HepG2 (cell line): Measurements from ENCODE around the gene TUBG2. TPM values are rescaled to one million over a fixed set of nuclear protein-coding genes. Genes with fewer than 3 reads are reported as not detected.

Experiments
- ATAC-seq: fragments of 200-7000 bp; cut with Tn5 transposase; 3 replicates; pipeline ENCODE4 v1.9.1; 2020; ENCODE audit warnings: mild to moderate bottlenecking, moderate library complexity
- BruUV-seq: library from RNA; stranded (reverse); fragments of 400-500 nt; replicated peaks from 2 replicates; lab custom pipeline; 2021; lab: Mats Ljungman, UMichigan
- CTCF ChIA-PET: fragments of 300-600 bp; formaldehyde crosslinking; extraction: SDS; loops from one replicate; lab custom pipeline; 2021; ENCODE audit warnings: low total read pairs, inconsistent platforms, low intra/inter-chr PET ratio; lab: Yijun Ruan, JAX
- POLR2A ChIA-PET: fragments of 350-600 bp; sonication (Branson Sonifier 250); formaldehyde crosslinking; loops from one replicate; lab custom pipeline; 2020; ENCODE audit warnings: antibody characterized with exemption, inconsistent platforms; lab: Yijun Ruan, JAX
- DNase-seq: peaks from one replicate; pipeline ENCODE4 v3.0.0-alpha.2; 2015; ENCODE audit warnings: low spot score
- FAIRE-seq: peaks from 3 replicates; lab custom pipeline; 2011; peaks lifted over from hg19 to GRCh38; lab: Jason Lieb, UNC
- H2AFZ ChIP-seq: one replicate; pipeline ENCODE4 v1.6.1; 2011; ENCODE audit warnings: low read length, inconsistent platforms
- H3K27ac ChIP-seq: fragments of 300-600 bp; 3 replicates; pipeline ENCODE4 v1.8.0; 2011; ENCODE audit warnings: mixed run types, mild to moderate bottlenecking, mixed read lengths, low read length, inconsistent platforms; ENCODE audit not compliant: insufficient read depth; ENCODE audit errors: extremely low read length
- H3K27me3 ChIP-seq, 2 experiments: fragments of 200-600 bp in 1 of 2; 2 replicates in 1 of 2; 3 replicates in 1 of 2; pipeline versions ENCODE4 v1.6.0 to v1.8.0; 2011; ENCODE audit warnings: low read length in 2 of 2, mild to moderate bottlenecking in 2 of 2, moderate library complexity in 2 of 2, inconsistent platforms in 1 of 2; ENCODE audit not compliant: insufficient read depth in 2 of 2, control insufficient read depth in 1 of 2
- H3K36me3 ChIP-seq, 2 experiments: fragments of 200-600 bp in 1 of 2; replicated peaks in 1 of 2; 2 replicates in 1 of 2; 3 replicates in 1 of 2; pipeline versions ENCODE4 v1.5.1 to v1.8.0; 2011; ENCODE audit warnings: low read length in 2 of 2, inconsistent platforms in 1 of 2; ENCODE audit not compliant: insufficient read depth in 2 of 2, control insufficient read depth in 1 of 2
- H3K4me1 ChIP-seq: 2 replicates; pipeline ENCODE4 v1.5.1; 2012; ENCODE audit warnings: low read length, inconsistent platforms; ENCODE audit not compliant: insufficient read depth
- H3K4me2 ChIP-seq: 2 replicates; pipeline ENCODE4 v1.6.0; 2011; ENCODE audit warnings: low read depth, low read length, inconsistent platforms
- H3K4me3 ChIP-seq, 3 experiments: fragments of 200-600 bp in 1 of 3; sonication (generic), shearing (Covaris generic) in 1 of 3; replicated peaks in 1 of 3; 2 replicates each; pipeline ENCODE4 v1.5.1; 2011 to 2016; ENCODE audit warnings: low read length in 3 of 3, inconsistent platforms in 2 of 3, low read depth in 2 of 3, mild to moderate bottlenecking in 2 of 3, control low read depth in 1 of 3, mixed read lengths in 1 of 3; ENCODE audit not compliant: insufficient read depth in 1 of 3
- H3K79me2 ChIP-seq: one replicate; pipeline ENCODE4 v1.6.1; 2011; ENCODE audit warnings: low read length, inconsistent platforms; ENCODE audit not compliant: insufficient read depth
- H3K9ac ChIP-seq: 2 replicates; pipeline ENCODE4 v1.6.0; 2011; ENCODE audit warnings: mild to moderate bottlenecking, low read depth, low read length, inconsistent platforms; ENCODE audit not compliant: insufficient read depth
- H3K9me3 ChIP-seq: 2 replicates; pipeline ENCODE4 v1.5.1; 2012; ENCODE audit warnings: mild to moderate bottlenecking, low read length
- H4K20me1 ChIP-seq: 2 replicates; pipeline ENCODE4 v1.6.0; 2011; ENCODE audit warnings: inconsistent platforms, mild to moderate bottlenecking, low read length, moderate library complexity; ENCODE audit not compliant: insufficient read depth
- AGO2 ChIP-seq: fragments of 200-400 bp; formaldehyde crosslinking; optimal IDR thresholded peaks from 2 replicates; pipeline ENCODE3; 2017; ENCODE audit warnings: mild to moderate bottlenecking, low read depth, low read length, moderate library complexity
- ATM ChIP-seq: fragments of 450-650 bp; IDR thresholded peaks from 2 replicates; pipeline ENCODE4 v1.7.1; 2017; ENCODE audit warnings: mild to moderate bottlenecking, borderline replicate concordance
- BATF2 ChIP-seq: sonication (generic); formaldehyde crosslinking; IDR thresholded peaks from 2 replicates; pipeline ENCODE4 v1.8.0; 2022; ENCODE audit warnings: mild to moderate bottlenecking, missing genetic modification reagents, moderate library complexity
- HES4 ChIP-seq: sonication (generic); formaldehyde crosslinking; IDR thresholded peaks from 2 replicates; pipeline ENCODE4 v1.9.0; 2021; ENCODE audit warnings: mild to moderate bottlenecking, missing genetic modification reagents, borderline replicate concordance
- NFE2L2 ChIP-seq: fragments of 150-350 bp; IDR thresholded peaks from 2 replicates; pipeline ENCODE4 v1.6.1; 2014; ENCODE audit warnings: low read length
- NRL ChIP-seq: sonication (generic); formaldehyde crosslinking; IDR thresholded peaks from 2 replicates; pipeline ENCODE4 v1.5.0; 2020; ENCODE audit warnings: missing genetic modification reagents, mild to moderate bottlenecking, moderate library complexity, borderline replicate concordance
- PRDM15 ChIP-seq: sonication (generic); formaldehyde crosslinking; IDR thresholded peaks from 2 replicates; pipeline ENCODE4 v1.4.0; 2020; ENCODE audit warnings: missing genetic modification reagents
- RFX1 ChIP-seq: fragments of 450-650 bp; IDR thresholded peaks from 2 replicates; pipeline ENCODE4 v1.6.1; 2017
- RFX3 ChIP-seq: IDR thresholded peaks from 2 replicates; pipeline ENCODE4 v1.6.1; 2016; ENCODE audit warnings: missing biosample characterization, missing genetic modification reagents
- ZNF543 ChIP-seq: sonication (generic); formaldehyde crosslinking; IDR thresholded peaks from 2 replicates; pipeline ENCODE4 v1.4.0; 2020; ENCODE audit warnings: mild to moderate bottlenecking, missing genetic modification reagents
- ZNF749 ChIP-seq: sonication (generic); formaldehyde crosslinking; IDR thresholded peaks from 2 replicates; pipeline ENCODE4 v1.8.0; 2022; ENCODE audit warnings: mild to moderate bottlenecking, missing genetic modification reagents, moderate library complexity, borderline replicate concordance
- WGBS: methylation state at CpG from one replicate; pipeline ENCODE4 v1.1.6; 2017; ENCODE audit warnings: low lambda C conversion rate; 5-methylcytosine and 5-hydroxymethylcytosine counted together
- in situ Hi-C: cut with HindIII; loops from 2 replicates; pipeline ENCODE4 v1.10.0; 2017; ENCODE audit warnings: low pct_unique_long_range_greater_than_20kb; ENCODE audit not compliant: extremely low pct_ligation_motif_present
- intact Hi-C: fragments of 100-400 bp; cut with micrococcal nuclease; formaldehyde crosslinking; loops from one replicate; pipeline ENCODE4 v1.10.0; 2022; ENCODE audit not compliant: unreplicated experiment
- polyA plus RNA-seq, 8 experiments: library from polyadenylated mRNA; depleted of rRNA in 3 of 8; stranded (reverse) in 7 of 8; unstranded in 1 of 8; fragments of >200 nt; fragmentation: Illumina TruSeq in 4 of 8; extraction: Trizol in 4 of 8; gene quantifications; 2 replicates each; pipeline versions ENCODE4 v1.2.1 to v1.2.3, GENCODE V29; 2011 to 2016; ENCODE audit warnings: low read depth in 4 of 8, missing spikeins in 1 of 8, mixed read lengths in 1 of 8; ENCODE audit not compliant: insufficient read depth in 1 of 8
- total RNA-seq, 5 experiments: library from RNA; depleted of rRNA; stranded (reverse); fragments of >200 nt; fragmentation: Illumina TruSeq; extraction: Trizol; gene quantifications; 2 replicates each; pipeline ENCODE4 v1.2.3, GENCODE V29; 2016; ENCODE audit warnings: low read depth in 1 of 5
- TF ChIP-seq, protein P1 (sequence below): sonication (generic); formaldehyde crosslinking; IDR thresholded peaks from 2 replicates; pipeline ENCODE4 v1.4.0; 2020; ENCODE audit warnings: missing genetic modification reagents

TUBG2 gene
- total and polyA plus RNA-seq, 2 of the 13 experiments (the other 11 are each of a cell fraction or from before 2014, with no cell fraction given): 16.0 to 42.3 TPM

GRCh38 chr17:42640121-42640520 lies 19.0 kb upstream of the TUBG2 start:
- ATAC-seq (no peak), FAIRE-seq (no peak)

DNA sequence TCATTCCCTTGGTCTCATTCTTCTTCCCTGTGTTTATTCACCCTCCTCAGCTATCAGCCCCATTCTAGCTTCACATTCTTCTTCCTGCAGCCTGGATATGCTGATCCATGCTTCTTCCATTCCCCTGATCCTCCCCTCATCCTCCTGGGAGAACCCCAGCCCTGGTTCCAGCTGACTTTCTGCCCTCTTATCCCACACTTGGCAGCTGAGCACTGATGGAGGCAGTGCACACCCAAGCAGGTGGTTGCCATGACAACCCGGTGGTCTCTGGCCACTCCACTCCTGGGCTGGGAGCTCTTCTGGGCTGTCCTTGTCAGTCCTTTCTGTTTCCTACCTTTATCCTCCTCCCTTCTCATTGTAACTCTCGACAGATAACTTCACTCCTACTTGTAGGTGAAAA lies 16.7 kb upstream of the TUBG2 start:
- Histone ChIP-seq H3K27ac (no peak overlapping the region), H3K4me3 (no peak overlapping the region), H3K36me3 (no peaks in the 10 kb centered on the region), H2AFZ (no peak overlapping the region), H3K79me2 (no peaks in the 10 kb centered on the region), H3K4me2 (no peak overlapping the region), H3K4me1 (peaks cover 9% of the 10 kb centered on the region; the same call in 1 of the 2 replicates), H3K9ac (no peak overlapping the region), H4K20me1 (no peaks in the 10 kb centered on the region), H3K27me3 (peaks cover 0 to 13% of the 10 kb centered on the region in 2 experiments; a peak in 2 of 5 replicates), H3K9me3 (no peaks in the 10 kb centered on the region)
- FAIRE-seq (no peak), DNase-seq (no peak), ATAC-seq (peak; percentile 31; the same call in 1 of the 3 replicates)
- POLR2A ChIA-PET: interaction anchor here (1.4 kb wide), 1 partner anchor 17 kb away, joined by 3 read pairs; the partner anchor contains the start of gene TUBG2
- BruUV-seq: no TSS peak
- in situ Hi-C loops (no loop called here), intact Hi-C loops (no loop called here)
- WGBS: 2% methylated on average over 2 of the region's 2 CpGs
- TF ChIP-seq PRDM15 (CRISPR knock-in tag): no peak
- TF ChIP-seq ZNF543 (CRISPR knock-in tag): no peak
- no peak for TF ChIP-seq BATF2 (CRISPR knock-in tag)
- peak; percentile 61 for TF ChIP-seq RFX1
- peak; percentile 57; the same call in 1 of the 2 replicates for TF ChIP-seq RFX3 (CRISPR knock-in tag)
- TF ChIP-seq NRL (CRISPR knock-in tag): no peak
- TF ChIP-seq HES4 (CRISPR knock-in tag): no peak
- TF ChIP-seq, protein P1, sequence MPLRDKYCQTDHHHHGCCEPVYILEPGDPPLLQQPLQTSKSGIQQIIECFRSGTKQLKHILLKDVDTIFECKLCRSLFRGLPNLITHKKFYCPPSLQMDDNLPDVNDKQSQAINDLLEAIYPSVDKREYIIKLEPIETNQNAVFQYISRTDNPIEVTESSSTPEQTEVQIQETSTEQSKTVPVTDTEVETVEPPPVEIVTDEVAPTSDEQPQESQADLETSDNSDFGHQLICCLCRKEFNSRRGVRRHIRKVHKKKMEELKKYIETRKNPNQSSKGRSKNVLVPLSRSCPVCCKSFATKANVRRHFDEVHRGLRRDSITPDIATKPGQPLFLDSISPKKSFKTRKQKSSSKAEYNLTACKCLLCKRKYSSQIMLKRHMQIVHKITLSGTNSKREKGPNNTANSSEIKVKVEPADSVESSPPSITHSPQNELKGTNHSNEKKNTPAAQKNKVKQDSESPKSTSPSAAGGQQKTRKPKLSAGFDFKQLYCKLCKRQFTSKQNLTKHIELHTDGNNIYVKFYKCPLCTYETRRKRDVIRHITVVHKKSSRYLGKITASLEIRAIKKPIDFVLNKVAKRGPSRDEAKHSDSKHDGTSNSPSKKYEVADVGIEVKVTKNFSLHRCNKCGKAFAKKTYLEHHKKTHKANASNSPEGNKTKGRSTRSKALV (CRISPR knock-in tag): no peak
- CTCF ChIA-PET: no interaction called here

More at GRCh38 chr17:42640121-42640520, 19.0 kb upstream of the TUBG2 start:
- Histone ChIP-seq H3K4me3 (no peak overlapping the region), H3K36me3 (no peaks in the 10 kb centered on the region), H3K27me3 (peaks cover 2 to 10% of the 10 kb centered on the region in 2 experiments; a peak in 1 of 5 replicates), H2AFZ (no peak overlapping the region), H3K4me1 (peaks cover 9% of the 10 kb centered on the region; the same call in 1 of the 2 replicates), H4K20me1 (no peaks in the 10 kb centered on the region), H3K9ac (no peak overlapping the region), H3K79me2 (no peaks in the 10 kb centered on the region), H3K4me2 (no peak overlapping the region), H3K27ac (no peak overlapping the region), H3K9me3 (no peaks in the 10 kb centered on the region)
- ChIA-PET POLR2A (no interaction called here), CTCF (no interaction called here)
- whole genome bisulfite sequencing: 65% methylated on average over 4 of the region's 4 CpGs
- intact Hi-C loops (no loop called here), in situ Hi-C loops (no loop called here)
- DNase-seq: no peak
- BruUV-seq: no TSS peak
- no peak for TF ChIP-seq AGO2
- no peak for TF ChIP-seq ZNF749 (CRISPR knock-in tag)
- TF ChIP-seq ATM: no peak
- peak; percentile 50 for TF ChIP-seq NFE2L2
